HG02884 (cell line): ENCODE data around the gene ENPP7.

Experiments used
- ATAC-seq: cut with Tn5 transposase; IDR thresholded peaks from one replicate; pipeline ENCODE4 v1.9.1; 2021; ENCODE audit warnings: mild to moderate bottlenecking, moderate library complexity; ENCODE audit not compliant: unreplicated experiment

Gene ENPP7

GRCh38 chr17:79789943-79790804, 59.4 kb downstream of the ENPP7 start:
- ATAC-seq: no peak

GRCh38 chr17:79790805-79791734, 60.3 kb downstream of the ENPP7 start:
- no peak for ATAC-seq

GRCh38 chr17:79791735-79792161, 61.0 kb downstream of the ENPP7 start:
- no peak for ATAC-seq
